HG02970 (cell line): Measurements from ENCODE around the gene ASTN2.

Experiments
- ATAC-seq: cut with Tn5 transposase; IDR thresholded peaks from one replicate; pipeline ENCODE4 v1.9.1; 2021; ENCODE audit warnings: mild to moderate bottlenecking, moderate library complexity, moderate number of reproducible peaks; ENCODE audit not compliant: unreplicated experiment, low FRiP score

The ASTN2 gene

DNA sequence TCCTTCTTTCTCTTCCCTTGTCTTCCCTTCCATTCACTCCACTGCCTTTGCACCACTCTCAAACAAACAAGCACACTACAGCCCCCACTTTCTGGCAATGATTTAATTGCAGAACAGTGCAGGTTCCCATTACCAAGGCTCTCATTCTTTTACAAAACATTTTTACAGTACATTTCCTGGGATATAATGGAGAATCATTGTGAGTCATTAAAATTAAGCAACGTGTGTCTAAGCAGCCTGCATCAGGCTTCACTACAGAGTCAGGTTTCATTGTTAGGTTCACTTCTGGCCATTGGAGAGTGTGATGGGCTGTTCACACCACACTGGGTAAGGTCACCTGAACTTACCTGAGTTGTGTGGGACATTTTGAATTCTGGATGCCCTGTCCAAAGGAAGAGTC, 424.3 kb downstream of the ASTN2 start:
- ATAC-seq: no peak

DNA sequence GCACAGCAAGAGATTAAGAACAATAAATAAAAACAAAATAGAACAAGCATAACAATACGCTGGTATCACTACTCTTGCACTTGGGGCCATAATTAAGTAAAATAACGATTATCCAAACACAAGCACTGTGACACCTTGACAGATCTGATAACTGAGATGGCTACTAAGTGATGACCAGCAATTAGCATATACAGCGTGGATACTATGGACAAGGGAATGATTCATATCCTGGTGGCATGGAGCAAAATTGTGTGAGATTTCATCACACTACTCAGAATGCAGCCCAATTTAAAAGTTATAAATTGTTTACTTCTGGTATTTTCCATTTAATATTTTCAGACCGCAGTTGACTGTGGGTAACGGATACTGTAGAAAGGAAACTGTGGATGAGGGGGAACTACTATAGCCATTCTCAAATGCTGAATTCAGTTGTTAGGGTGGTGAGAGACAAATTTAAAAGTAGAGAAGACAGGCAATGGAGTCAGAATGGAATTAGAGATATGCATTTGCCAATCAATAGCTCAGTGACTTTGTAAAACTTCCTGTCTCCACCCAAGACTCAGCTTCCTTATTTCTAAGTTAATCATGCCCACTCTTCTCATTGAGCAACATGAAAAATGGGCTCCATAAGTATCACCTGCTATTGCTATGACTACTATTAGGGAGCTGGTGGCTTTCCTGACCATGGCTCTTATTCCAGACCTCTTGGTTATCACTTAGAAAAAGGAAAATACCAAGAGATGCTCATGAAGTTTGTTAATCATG, 427.0 kb downstream of the ASTN2 start:
- ATAC-seq: no peak

DNA sequence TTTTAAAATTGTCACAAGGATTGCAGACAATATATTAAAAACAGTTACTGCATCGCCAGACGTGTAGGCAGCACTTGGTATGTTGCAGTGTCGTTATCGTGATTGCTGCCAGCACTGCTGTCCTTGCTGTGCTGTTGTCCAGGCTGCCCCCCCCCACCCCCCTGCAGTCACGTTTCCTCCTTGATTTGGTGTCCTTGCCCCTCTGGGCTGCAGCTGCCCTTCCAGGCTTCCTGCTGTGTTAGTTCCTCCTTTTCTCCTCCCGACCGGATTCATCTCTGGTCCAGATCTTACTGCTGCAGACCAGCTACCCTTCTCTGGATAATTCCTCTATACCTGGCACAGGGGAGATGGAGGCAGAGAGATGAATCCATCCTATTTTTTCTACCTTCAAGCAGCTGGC, 428.8 kb downstream of the ASTN2 start:
- ATAC-seq: no peak

DNA sequence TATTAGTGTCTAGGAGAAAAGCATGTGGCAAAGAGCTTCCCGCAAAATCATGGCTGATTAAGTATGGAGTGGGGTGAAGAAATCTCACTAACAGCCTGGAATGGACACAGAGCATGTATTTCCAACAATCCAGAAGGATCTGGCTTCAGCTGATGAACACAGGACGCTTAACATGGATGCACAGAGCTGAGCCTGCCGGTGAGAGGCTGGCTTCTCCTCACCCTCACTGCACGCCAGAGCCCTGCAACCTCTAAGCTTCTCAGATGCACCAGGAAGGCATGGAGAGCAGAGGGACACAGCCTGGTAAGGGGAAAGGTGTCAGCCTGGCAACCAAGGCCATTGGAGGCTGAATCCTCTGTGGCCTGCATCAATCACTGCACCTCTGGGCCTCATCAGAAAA, 429.3 kb downstream of the ASTN2 start:
- ATAC-seq: no peak

DNA sequence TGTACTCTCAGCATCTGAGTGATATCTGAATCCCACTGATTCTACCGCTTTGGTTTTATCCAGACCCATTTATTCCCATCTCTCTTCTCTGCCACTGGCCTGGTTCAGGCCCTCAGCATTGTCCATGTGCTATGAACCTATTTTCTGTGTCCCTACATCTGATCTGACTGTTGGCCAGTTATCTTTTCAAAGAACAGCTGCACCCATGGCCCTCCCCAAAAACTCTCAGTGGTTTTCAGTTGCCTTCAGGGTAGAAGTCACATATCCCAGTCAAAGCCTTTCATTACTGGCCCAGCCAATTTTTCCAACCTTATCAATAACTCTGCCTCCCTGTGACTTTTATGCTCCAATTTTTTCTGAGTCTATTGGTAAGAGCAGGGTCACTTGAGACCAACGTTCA, 430.7 kb downstream of the ASTN2 start:
- no peak for ATAC-seq

DNA sequence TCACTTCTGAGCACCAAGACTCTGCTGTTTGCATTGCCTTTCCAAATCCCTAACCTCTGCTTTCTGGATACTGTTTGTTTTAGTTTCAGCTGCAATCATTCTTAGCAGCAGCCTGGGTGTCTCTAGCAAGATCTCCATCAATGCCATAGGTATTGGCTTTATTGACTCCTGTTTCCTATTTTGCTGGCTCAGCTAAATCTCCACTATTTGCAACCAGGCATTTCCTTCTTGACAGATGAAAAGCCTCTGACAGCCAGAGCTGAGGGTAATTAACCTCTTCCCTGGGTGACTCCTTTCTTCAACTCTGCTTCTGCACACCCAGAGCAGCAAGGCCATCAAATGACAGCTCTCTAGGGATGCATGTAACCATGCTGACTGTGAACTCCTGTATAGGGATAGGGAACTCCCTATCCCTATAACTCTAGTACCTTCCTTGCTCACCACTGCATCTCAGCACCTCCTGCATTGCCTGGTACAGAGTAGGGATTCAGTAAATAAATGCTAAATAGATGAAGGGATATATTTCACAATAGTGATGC, 434.2 kb downstream of the ASTN2 start:
- no peak for ATAC-seq

DNA sequence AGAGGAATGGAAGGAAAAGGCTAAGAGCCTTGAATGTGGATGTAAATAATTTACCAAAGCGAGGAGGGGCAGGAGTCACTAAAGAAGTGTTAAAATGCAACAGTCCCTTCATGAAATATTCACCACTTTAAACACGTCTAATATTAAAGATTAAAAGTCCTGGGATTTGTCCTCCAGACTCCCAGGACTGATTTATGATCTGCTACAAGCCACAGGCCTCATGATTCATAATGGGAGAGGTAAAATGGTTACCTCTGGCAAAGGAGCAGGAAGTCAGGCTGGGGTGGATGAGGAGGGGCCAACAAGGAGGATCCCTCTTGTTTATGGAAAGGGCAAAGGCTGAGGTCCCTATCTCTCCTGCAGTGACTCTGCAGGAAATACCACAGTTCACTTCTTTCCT, 435.4 kb downstream of the ASTN2 start:
- ATAC-seq: no peak

DNA sequence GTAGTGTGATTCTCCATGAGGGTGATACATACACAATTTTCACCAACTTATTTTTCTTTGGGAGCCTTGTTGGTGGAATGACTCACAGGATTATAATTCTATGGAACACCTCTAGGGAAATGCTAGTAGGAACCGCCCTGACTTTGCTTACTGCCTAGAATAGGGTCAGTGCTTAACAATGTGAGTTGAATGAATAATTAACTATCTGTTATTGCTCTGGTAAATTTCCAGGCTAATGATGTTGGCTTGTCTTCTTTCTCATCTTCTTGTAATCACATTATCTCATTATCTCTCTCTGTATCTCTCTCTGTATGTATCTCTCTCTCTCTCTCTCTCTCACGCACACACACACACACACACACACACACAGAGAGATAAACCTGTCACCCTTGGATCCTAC, 436.7 kb downstream of the ASTN2 start:
- ATAC-seq: no peak

DNA sequence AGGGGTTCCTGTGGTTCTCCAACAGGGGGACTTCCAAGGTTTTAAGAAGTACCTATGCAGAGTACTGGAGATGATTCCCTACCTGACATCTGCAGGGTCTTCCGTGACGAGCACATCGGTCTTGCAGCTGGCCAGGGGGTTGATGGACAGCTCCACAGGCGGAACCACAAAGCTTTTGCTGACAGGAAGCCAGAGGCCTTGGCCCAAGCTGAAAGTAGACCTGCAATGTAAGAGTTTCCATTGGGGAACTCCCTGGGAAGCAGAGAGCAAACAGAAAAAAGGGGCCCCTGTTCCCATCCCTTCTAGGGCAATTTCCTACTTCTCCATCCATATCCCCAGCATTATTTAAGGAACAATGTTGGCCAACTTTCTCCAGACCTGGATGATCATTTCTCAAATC, 439.7 kb downstream of the ASTN2 start:
- ATAC-seq: no peak

DNA sequence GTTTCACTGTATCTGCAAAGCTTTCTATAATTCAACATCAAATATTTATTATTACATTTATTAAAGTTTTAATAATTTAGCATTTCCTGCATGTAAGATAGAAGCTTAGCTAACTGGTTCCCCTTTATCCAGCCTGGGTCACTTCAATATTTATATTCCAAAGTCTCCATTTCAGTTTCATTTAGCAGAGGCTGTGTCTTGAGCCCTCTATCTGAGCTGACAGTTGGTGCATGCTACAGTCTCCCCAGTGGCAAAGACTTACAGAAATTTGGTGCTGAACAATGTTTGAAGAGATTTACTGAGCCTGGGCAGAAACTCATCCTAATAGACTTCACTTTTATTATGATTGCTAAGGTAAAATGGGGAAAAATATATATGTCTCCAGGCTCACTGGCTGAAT, 448.7 kb downstream of the ASTN2 start:
- ATAC-seq: no peak

DNA sequence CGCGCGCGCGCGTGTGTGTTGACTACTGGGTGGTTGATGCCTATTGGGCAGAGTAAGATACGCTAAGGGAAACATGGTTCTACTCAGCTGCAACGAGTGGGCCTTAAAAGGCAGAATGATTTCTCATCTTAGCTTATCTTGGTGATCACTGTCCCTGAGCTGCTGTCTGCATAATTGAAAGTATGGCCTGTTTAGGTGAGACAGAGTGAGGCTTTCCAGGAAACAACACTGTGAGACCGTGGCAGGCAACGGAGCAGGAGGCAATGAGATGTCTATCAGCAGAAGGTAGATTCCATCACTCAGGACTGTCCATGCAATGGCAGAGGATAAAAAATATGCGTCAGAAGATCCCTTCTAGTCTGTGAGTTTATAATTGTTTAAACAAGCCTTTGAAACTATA, 450.6 kb downstream of the ASTN2 start:
- ATAC-seq: no peak

DNA sequence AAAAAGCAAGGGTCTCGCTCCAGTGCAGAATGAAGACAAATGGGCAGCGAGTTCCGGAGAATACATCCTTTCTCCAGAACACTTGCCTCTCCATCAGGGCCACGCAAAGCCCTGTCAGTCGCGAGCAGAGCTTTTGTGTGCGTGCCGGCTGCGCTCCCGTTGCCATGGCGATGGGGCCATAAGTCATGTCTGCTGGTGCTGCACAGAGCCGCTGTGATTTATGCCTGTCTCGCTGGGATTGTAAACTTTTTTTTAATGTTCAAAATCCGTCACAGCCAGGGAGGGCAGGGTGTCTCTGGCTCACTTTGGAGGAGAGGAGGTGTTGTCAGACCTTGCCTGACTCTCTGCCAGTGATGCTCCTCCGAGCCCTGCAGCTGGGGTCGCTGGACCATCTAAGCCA, 455.0 kb downstream of the ASTN2 start:
- no peak for ATAC-seq

DNA sequence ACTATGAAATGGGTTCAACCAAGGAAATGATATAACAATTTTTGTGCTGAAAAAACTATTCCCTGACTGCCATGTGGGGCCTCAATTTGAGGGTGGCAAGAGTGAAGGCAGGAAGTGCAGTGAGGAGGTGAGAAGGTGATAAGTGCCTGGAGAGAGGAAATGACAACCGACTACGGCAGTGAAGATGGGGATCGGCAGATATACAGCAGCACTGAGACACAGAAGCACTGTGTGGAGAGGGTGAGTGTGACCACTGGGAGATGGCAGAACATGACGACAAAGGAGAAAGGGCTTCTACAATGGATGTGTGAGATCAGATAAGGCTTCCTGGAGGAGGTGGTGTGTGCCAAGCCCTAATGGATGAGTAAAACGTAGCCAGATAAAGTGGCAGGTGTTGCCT, 456.0 kb downstream of the ASTN2 start:
- ATAC-seq: no peak

DNA sequence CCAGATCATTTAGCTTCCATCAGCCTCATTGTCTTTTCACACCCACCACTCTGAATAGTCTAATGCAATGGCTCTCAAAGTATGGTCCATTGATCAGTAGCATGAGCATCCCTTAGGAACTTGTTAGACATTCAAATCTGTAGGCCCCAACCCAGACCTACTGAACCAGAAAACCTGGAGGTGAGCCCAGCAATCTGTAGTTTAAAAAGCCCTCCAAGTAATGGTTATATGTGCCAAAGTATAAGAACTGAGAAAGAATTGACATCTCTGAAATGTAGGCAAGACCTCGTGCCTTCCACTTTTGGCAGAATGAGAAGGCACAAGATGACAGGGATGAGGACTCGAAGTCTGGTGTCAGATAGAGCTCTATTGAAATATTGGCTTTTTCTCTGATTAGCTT, 460.1 kb downstream of the ASTN2 start:
- ATAC-seq: no peak

DNA sequence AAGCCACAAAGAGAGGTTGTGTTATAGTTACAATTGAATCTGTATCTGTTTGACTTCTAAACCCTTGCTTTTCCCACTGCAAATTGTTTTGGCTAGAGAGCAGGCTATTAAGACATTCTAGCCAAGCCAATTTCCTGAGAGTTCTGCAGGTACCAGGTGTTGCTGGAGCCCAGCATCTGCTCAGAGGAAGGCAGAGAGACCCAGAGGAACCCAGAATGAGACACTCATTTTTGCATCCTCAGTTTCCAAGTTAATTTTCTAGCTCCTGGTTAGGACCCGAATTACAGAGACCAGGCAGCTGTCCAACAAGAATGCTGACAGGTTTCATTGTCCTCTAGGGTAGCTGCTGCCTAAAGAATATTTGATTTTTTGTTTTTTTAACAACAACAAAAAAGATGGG, 461.6 kb downstream of the ASTN2 start:
- ATAC-seq: no peak

DNA sequence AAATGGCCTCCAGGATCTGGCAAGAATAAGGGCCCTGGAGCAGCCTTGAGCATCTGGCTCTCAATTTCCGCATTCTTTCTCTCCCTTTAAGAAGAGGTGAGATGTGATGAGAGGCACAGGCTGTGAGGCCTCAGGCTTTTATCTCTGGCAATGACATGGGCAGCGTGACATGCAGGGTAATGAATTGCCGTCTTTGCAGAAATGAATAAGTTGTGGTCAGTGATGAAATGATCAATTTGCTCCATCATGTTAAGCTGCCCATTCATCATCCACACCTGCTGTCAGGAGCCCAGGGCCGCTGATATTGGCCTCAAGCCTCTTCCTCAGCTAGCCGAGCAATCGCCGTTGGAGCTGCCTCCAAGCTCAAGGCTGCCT, 462.4 kb downstream of the ASTN2 start:
- no peak for ATAC-seq

DNA sequence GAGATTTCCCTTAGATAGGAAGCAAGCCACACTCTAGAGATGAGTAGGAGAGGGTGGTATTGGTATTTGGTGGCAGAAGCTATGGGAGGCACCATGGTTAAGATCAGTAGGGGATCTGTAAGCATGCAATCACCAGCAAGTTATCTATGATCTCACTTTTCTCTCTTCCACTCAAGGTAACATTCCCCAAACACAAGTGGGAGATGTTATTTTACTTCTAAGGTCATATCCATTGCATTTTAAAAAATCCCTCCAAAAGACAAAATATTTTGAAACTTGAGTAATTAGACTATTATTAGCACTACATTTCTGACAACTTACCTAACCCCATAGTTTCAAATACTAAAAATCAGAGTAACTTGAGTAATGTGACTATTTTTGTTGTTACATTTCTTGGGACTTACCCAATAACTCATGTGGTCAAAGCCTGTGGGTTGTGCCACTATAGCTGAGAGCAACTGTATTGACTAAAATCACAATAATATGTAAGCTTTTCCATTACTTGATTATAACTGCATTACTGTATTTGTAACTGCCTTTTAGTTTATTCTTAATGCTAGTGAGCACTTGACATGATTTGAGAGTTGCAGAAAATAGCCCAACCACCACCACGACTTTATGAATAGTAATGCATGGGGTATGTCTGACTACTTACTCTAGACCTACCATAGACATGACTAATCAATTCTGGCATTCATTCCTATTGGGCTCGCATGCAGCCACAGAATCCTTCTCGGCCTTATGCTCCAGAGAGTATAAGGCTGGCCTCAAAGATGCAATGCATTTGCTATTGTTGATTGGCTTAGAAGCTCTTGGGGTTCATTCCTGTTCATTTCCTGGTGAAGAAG, 463.0 kb downstream of the ASTN2 start:
- ATAC-seq: no peak

DNA sequence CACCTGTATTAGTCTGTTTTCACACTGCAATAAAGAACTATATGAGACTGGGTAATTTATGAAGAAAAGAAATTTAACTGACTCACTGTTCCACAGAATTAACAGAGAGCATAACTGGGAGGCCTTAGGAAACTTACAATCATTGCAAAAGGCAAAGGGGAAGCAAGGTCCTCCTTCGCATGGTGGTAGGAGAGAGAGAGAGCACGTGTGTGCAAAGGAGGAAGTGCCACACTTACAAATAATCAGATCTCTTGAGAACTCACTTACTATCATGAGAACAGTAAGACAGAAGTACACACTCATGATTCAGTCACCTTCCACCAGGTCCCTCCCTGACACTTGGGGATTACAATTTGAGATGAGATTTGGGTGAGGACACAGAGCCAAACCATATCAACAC, 469.0 kb downstream of the ASTN2 start:
- ATAC-seq: no peak

DNA sequence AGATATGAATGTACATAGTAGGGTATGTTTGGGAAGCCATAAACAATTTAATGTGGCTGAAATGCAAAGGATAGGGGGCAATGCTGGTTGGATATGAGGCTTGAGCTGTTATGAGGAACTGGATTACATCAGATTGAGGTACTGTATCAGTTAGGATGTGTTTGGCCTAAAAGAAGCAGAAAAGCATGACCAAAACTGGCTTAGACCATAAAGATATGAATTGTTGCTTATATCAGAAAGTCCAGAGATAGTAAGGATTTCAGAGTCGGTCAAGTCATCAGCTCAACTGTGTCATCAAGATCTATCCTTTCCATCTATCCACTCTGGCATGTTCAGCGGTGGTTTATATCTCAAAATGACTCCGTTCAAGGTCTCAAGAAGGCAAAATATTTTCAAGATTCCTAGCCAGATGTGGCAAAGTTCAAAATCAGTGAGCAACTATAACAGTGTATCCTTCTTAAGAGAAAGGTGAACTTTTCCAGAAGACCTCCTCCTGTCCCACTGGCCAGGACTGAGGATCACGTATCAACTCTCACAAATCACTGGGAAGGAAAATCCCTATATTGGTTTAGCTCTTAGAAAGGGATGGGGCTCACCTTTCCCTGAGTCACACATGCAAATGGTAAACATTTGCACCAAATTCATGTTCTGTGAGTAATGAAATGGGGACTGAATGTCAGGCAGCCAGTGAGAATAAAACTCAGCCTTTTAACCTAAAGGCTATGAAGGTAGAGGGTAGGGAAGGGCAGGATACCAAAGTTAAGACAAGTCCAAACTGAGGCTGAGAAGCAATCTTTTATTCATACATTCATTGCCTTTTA, 469.9 kb downstream of the ASTN2 start:
- no peak for ATAC-seq

DNA sequence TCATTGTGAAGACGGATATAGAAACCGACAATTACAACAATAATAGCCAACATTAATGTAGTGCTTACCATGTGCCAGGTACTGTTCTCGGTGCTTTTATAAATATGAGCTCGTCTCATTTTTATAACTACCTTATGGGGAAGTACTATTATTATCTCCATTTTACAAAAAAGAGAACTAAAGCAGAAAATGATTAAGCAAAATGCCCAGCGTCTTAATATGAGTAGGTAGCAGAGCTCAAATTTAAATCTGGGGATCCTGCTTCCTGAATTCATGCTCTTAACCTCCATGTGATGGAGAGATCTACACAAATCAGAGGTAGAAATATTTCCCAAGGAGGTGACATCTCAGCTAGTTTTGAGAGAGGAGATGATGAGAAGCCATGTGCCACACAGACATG, 470.9 kb downstream of the ASTN2 start:
- ATAC-seq: no peak

DNA sequence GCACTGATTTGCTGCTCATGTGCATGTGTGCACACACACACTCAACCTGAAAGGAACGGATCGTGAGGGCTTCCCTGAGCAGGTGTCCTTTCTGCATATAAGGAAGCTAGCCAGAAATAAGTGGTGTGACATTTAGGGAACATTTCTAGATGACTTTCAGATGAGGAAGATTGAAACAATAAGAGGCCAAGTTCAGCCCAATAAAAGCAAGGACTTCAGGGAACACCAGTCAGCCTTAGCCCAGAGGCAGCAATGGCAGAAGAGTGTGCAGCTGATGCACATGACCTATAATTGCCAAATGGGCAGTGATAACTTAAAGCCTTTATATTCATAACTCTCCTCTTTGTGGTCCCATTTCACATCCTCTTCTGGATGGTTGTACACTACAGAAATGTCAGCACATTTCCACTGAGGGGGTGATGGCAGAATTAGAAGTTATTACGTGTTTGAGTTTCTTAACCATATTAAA, 472.2 kb downstream of the ASTN2 start:
- ATAC-seq: no peak
